ENCODE measurements around the gene STON2. TPM values are rescaled to one million over a fixed set of nuclear protein-coding genes. Genes with fewer than 3 reads are reported as not detected.

STON2 gene
- total and polyA plus RNA-seq, 4 donors = 3.1 to 27.6 (median 15.2) TPM

GRCh38 chr14:81302638-81303037 lies 97.5 kb downstream of the STON2 start:
- no peaks in the 10 kb centered on the region for H3K27me3 ChIP-seq (ENCODE audit: control insufficient read depth in 3 of 3, insufficient read depth in 3 of 3, low read length in 2 of 3)
- DNase-seq = no peak
- no peak overlapping the region for H3K4me3 ChIP-seq
- ATAC-seq (ENCODE audit: insufficient read depth, low FRiP score) = no peak
- no peaks in the 10 kb centered on the region for H3K36me3 ChIP-seq (ENCODE audit: control insufficient read depth in 4 of 4, insufficient read depth in 4 of 4, low read length in 4 of 4)
- no peak overlapping the region for H3K27ac ChIP-seq (ENCODE audit: low read depth in 1 of 2, low read length in 1 of 2)
- TF ChIP-seq CTCF (IDR thresholded peaks at IDR 0.05; ENCODE audit: control extremely low read depth, extremely low read depth) = no peak
- no peak overlapping the region for H3K9ac ChIP-seq (ENCODE audit: insufficient read depth in 1 of 2, low read length in 2 of 2)
- peaks cover 0 to 1% (median 0%) of the 10 kb centered on the region in 4 donors for H3K9me3 ChIP-seq (ENCODE audit: control insufficient read depth in 4 of 4, insufficient read depth in 3 of 4, low read length in 3 of 4)
- 82 to 85% methylated on average over 3 of the region's 3 CpGs for WGBS, 2 donors
- H3K4me1 ChIP-seq (ENCODE audit: control insufficient read depth in 5 of 5, insufficient read depth in 5 of 5, low read length in 5 of 5) = peaks cover 0 to 3% (median 1%) of the 10 kb centered on the region in 5 donors

GRCh38 chr14:81301813-81302212 lies 98.3 kb downstream of the STON2 start:
- no peaks in the 10 kb centered on the region for H3K36me3 ChIP-seq (ENCODE audit: control insufficient read depth in 4 of 4, insufficient read depth in 4 of 4, low read length in 4 of 4)
- peaks cover 0 to 1% (median 0%) of the 10 kb centered on the region in 4 donors for H3K9me3 ChIP-seq (ENCODE audit: control insufficient read depth in 4 of 4, insufficient read depth in 3 of 4, low read length in 3 of 4)
- TF ChIP-seq CTCF (IDR thresholded peaks at IDR 0.05; ENCODE audit: control extremely low read depth, extremely low read depth) = no peak
- H3K9ac ChIP-seq (ENCODE audit: insufficient read depth in 1 of 2, low read length in 2 of 2) = no peak overlapping the region
- peaks cover 0 to 3% (median 1%) of the 10 kb centered on the region in 5 donors for H3K4me1 ChIP-seq (ENCODE audit: control insufficient read depth in 5 of 5, insufficient read depth in 5 of 5, low read length in 5 of 5)
- ATAC-seq (ENCODE audit: insufficient read depth, low FRiP score) = no peak
- WGBS, 2 donors = 96% methylated on average over 1 of the region's 1 CpG
- H3K27me3 ChIP-seq (ENCODE audit: control insufficient read depth in 3 of 3, insufficient read depth in 3 of 3, low read length in 2 of 3) = no peaks in the 10 kb centered on the region
- no peak for DNase-seq
- H3K27ac ChIP-seq (ENCODE audit: low read depth in 1 of 2, low read length in 1 of 2) = no peak overlapping the region
- no peak overlapping the region for H3K4me3 ChIP-seq

- ATAC-seq (ENCODE audit: insufficient read depth, low FRiP score) = no peak
- H3K9ac ChIP-seq (ENCODE audit: insufficient read depth in 1 of 2, low read length in 2 of 2) = no peak overlapping the region
- peaks cover 0 to 3% (median 1%) of the 10 kb centered on the region in 5 donors for H3K4me1 ChIP-seq (ENCODE audit: control insufficient read depth in 5 of 5, insufficient read depth in 5 of 5, low read length in 5 of 5)
- no peak for DNase-seq
- TF ChIP-seq CTCF (IDR thresholded peaks at IDR 0.05; ENCODE audit: control extremely low read depth, extremely low read depth) = no peak
- H3K9me3 ChIP-seq (ENCODE audit: control insufficient read depth in 4 of 4, insufficient read depth in 3 of 4, low read length in 3 of 4) = peaks cover 0 to 1% (median 0%) of the 10 kb centered on the region in 4 donors
- WGBS, 2 donors = 36 to 57% methylated on average over 1 of the region's 1 CpG
- no peaks in the 10 kb centered on the region for H3K36me3 ChIP-seq (ENCODE audit: control insufficient read depth in 4 of 4, insufficient read depth in 4 of 4, low read length in 4 of 4)
- no peak overlapping the region for H3K4me3 ChIP-seq
- H3K27me3 ChIP-seq (ENCODE audit: control insufficient read depth in 3 of 3, insufficient read depth in 3 of 3, low read length in 2 of 3) = no peaks in the 10 kb centered on the region
- no peak overlapping the region for H3K27ac ChIP-seq (ENCODE audit: low read depth in 1 of 2, low read length in 1 of 2)
These were observed 98.8 kb downstream of the STON2 start for GRCh38 chr14:81301371-81301770.

GRCh38 chr14:81298911-81299310 lies 101.2 kb downstream of the STON2 start:
- Histone ChIP-seq H3K36me3 (ENCODE audit: control insufficient read depth in 4 of 4, insufficient read depth in 4 of 4, low read length in 4 of 4) (no peaks in the 10 kb centered on the region), H3K27ac (ENCODE audit: low read depth in 1 of 2, low read length in 1 of 2) (no peak overlapping the region), H3K9ac (ENCODE audit: insufficient read depth in 1 of 2, low read length in 2 of 2) (no peak overlapping the region), H3K4me3 (no peak overlapping the region), H3K9me3 (ENCODE audit: control insufficient read depth in 4 of 4, insufficient read depth in 3 of 4, low read length in 3 of 4) (peaks cover 0 to 1% (median 0%) of the 10 kb centered on the region in 4 donors), H3K4me1 (ENCODE audit: control insufficient read depth in 5 of 5, insufficient read depth in 5 of 5, low read length in 5 of 5) (peaks cover 0 to 3% (median 1%) of the 10 kb centered on the region in 5 donors), H3K27me3 (ENCODE audit: control insufficient read depth in 3 of 3, insufficient read depth in 3 of 3, low read length in 2 of 3) (no peaks in the 10 kb centered on the region)
- TF ChIP-seq CTCF (IDR thresholded peaks at IDR 0.05; ENCODE audit: control extremely low read depth, extremely low read depth) = no peak
- 79 to 89% methylated on average over 2 of the region's 2 CpGs for WGBS, 2 donors
- ATAC-seq (ENCODE audit: insufficient read depth, low FRiP score) (no peak), DNase-seq (no peak)
